Ovary (tissue), 3 donors: ENCODE data around the gene COL8A2.

ENCODE experiments used
- CTCF ChIP-seq, 3 donors: fragments of 450-650 bp in 2 of 3; fragments of 200-600 bp in 1 of 3; IDR thresholded peaks; one replicate each; pipeline versions ENCODE4 v1.5.1 to v1.8.0; 2016 to 2022; ENCODE audit warnings: antibody characterized with exemption in 3 of 3, mild to moderate bottlenecking in 1 of 3
- EP300 ChIP-seq: sonication (generic); formaldehyde crosslinking; IDR thresholded peaks from one replicate; pipeline ENCODE4 v1.6.1; 2017; ENCODE audit warnings: antibody characterized with exemption
- POLR2A ChIP-seq: fragments of 450-650 bp; IDR thresholded peaks from one replicate; pipeline ENCODE4 v1.6.1; 2017; ENCODE audit warnings: antibody characterized with exemption, mild to moderate bottlenecking, moderate library complexity
- donor health status: DM: no; HTN: no; CAD: no.

GRCh38 chr1:36166938-36167905, 42.2 kb upstream of the COL8A2 start:
- TF ChIP-seq EP300 (no peak), CTCF (IDR thresholded peaks at IDR 0.05) (no peak), POLR2A (no peak)
